ENCODE data around the gene RAD9B.
"Not testable (repeated sequence)": the region's sequence is repeated elsewhere in the genome, so short reads cannot be mapped to it uniquely, and the experiment has no call there.

Gene RAD9B

GRCh38 chr12:110501752-110502738 is at the start of gene RAD9B, which contains the start of gene VPS29:
RAD9B (plus strand) TSS chr12:110502331; CDS start chr12:110502338, 7 bp downstream.
VPS29 (minus strand) TSS chr12:110502111; CDS start chr12:110502051, 60 bp downstream.
- DNase-seq (ENCODE audit: low spot score) = peak; percentile 99

DNA sequence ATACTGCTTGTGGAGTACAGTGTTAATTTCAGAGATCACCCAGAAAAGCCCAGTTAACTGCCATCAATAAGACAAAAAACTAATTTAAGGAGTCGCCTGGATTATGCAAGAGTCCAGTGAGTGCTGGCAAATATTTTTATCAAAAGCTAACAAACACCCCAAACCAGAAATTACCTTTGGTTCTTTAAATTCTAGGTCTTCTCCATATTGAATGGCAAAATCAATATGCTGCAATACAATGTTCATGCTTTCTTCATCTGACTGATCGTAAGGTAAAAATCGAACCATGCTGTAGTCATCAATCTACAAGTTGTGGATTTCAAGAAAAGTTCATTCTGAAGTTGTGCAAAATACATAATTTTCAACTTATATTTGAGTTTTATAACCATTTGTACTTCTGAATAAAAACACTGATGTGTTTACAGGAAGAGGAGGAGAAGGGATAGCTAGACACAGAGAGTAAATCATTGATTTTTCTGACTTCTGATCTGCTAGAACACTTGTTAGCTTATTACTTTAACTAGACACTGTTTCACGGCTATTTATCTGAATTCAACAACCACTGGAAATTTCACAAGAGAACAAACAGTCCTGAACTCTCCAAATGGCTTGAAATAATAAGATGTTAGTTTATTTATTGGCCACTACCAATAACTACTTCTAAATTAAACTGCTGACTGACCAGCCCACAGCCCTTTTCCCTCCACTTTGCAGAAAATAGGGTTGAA is 48.4 kb upstream of the RAD9B start:
- no peak for DNase-seq (ENCODE audit: low spot score)

DNA sequence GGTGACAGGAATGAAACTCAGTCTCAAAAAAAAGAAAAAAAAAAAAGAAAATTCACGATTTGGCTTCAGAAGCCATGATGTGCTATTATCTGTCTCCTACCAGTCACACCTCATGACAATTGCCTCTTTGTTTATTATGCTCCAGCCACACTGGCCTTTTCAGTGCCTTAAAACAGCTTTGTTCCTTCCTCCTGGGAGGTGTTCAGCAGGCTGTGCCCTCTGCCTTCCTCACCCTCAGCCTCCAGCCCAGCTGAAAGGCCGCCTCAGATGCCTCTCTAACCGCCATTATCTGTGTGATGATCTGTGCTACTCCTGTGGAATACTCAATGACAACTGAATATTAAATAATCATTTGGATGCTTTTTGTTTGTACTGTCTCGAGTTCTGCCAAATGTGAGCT is 43.4 kb upstream of the RAD9B start:
- no peak for DNase-seq (ENCODE audit: low spot score)

DNA sequence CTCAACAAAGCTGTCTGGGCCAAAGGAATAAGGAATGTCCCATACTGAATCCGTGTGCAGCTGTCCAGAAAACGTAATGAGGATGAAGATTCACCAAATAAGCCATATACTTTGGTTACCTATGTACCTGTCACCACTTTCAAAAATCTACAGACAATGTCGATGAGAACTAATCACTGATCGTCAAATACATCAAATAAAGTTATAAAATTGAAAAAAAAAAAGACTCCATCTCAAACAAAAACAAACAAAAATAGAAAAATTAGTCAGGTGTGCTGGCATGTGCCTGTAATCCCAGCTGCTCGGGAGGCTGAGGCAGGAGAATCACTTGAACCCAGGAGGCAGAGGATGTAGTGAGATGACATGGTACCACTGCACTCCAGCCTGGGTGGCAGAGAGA is 40.9 kb upstream of the RAD9B start:
- not testable (repeated sequence) for DNase-seq (ENCODE audit: low spot score)

GRCh38 chr12:110465024-110465423 is 37.1 kb upstream of the RAD9B start:
- DNase-seq (ENCODE audit: low spot score) = no peak

GRCh38 chr12:110465765-110466164 is 36.4 kb upstream of the RAD9B start:
- not testable (repeated sequence) for DNase-seq (ENCODE audit: low spot score)

GRCh38 chr12:110466791-110467190 is 35.3 kb upstream of the RAD9B start:
- DNase-seq (ENCODE audit: low spot score) = no peak

DNA sequence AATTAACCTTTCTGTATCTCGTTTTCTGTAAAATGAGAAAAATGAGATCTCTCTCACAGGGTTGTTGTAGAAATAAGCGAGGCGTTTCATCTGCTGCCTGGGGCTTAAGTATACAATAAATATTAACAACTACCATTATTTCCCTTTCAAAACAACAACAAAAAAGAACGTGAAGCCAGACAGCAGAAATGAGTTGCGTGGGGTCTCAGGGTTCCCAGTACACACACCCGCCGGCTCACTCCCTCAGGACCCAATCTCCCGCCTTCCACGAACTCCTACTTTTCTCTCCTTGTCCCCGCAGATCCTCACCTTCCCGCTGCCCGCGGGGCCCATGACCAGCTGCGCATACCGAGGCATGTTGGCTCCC is 34.3 kb upstream of the RAD9B start:
- DNase-seq (ENCODE audit: low spot score) = no peak

DNA sequence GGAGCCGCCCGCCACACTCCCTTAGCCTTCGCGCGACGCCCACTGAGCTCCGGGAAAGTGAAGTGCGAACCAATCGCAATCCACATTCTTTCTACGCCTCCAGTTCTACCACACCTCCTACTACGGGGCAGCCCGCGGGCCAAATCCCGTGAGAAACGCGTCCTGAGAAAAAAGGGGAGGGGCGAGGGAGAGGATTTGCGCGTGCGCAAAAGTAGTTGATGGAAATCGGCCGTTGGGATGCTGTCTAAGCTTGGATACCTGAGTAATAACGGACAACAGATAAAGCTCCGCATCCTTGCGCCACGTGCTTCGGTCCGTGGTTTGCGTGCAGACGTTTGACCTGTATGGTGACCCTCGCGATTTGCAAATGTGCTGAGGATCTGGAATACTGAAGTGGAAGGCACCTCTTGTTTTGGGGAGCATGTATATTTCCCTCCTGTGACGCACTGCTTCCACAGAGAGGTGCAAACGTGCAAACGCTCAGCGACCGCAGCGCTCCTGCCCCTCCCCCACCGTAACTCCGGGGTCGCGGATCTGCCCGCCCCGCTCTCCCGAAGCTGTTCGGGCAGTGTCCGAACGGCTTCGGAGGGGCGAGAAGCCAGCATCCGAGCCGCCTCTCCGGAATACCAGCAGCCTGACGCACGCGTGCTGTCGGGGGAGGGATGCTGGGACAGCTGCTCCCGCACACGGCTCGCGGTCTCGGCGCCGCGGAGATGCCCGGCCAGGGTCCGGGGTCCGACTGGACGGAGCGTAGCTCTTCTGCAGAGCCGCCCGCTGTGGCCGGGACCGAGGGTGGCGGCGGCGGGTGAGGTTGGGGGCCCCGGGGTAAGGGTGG is 33.7 kb upstream of the RAD9B start, which contains the start of the genes FAM216A and GPN3:
Gene FAM216A, plus strand, starts transcription at position 632 of the 835 bp plus-strand sequence. Its CDS starts 31 bp downstream, at position 663.
Gene GPN3, minus strand, starts transcription at position 44 of the 835 bp plus-strand sequence. CDS start 54 bp downstream, outside the sequence.
- DNase-seq (ENCODE audit: low spot score) = peak; percentile 97

DNA sequence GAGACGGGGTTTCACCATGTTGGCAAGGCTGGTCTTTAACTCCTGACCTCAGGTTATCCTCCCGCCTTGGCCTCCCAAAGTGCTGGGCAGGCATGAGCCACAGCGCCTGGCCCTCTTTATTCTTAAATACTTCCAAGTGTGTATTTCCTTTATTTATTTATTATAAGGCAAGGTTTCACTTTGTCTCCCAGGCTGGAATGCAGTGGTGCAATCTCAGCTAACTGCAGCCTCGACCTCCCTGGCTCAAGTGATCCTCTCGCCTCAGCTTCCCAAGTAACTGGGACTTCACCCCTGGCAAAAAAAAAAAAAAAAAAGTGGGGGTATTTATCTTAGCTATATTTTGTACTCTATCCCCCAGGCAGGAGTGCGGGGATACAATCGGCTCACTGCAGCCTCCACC is 26.7 kb upstream of the RAD9B start:
- no peak for DNase-seq (ENCODE audit: low spot score)

GRCh38 chr12:110498984-110499706 is 3.0 kb upstream of the RAD9B start:
- DNase-seq (ENCODE audit: low spot score) = no peak

- peak; percentile 40 for DNase-seq (ENCODE audit: low spot score)
Observed at GRCh38 chr12:110501399-110501751, 756 bp upstream of the RAD9B start.

DNA sequence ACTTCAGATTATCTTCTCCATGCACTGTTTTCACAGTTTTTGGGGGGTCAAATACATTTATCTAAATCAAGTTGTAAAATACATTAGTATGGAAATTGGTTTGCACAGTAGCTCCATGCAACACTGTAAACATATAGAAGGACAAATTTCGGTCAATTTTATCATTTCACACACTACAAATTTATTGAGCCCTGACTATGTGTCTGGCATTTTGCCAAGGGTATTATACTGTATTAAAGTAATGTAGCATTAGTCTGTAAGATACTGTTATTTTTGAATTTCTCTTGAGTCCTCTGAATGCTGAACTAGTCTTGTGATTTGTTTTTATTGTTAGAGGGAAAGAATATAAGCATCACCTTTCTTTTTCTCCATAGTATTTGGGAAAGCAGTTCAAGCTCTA is 1.3 kb downstream of the RAD9B start:
- no peak for DNase-seq (ENCODE audit: low spot score)

- DNase-seq (ENCODE audit: low spot score) = no peak
Observed at GRCh38 chr12:110505332-110505731, 3.2 kb downstream of the RAD9B start.

- no peak for DNase-seq (ENCODE audit: low spot score)
Observed at GRCh38 chr12:110508071-110508586, 6.0 kb downstream of the RAD9B start.

- no peak for DNase-seq (ENCODE audit: low spot score)
Observed at GRCh38 chr12:110513842-110514241, 11.7 kb downstream of the RAD9B start.

DNA sequence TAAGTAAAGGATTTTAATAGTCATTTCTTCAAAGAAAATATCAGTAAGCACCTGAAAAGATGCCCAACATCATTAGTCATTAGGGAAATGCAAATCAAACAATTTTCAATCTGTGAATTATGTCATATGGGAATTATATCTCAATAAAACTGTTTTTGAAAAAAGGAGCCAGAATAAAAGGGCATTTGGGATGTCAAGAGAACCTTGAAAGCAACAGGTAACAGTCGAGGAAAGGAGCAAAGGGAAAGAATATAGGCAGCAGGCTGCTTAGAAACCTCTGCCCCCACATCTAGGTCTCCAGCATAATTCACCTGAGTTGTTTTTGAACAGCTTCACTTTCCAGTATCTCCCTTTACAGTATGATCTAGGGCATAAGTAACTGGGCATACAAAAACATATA is 12.2 kb downstream of the RAD9B start:
- DNase-seq (ENCODE audit: low spot score) = no peak

- no peak for DNase-seq (ENCODE audit: low spot score)
Observed at GRCh38 chr12:110516995-110517394, 14.9 kb downstream of the RAD9B start.

DNA sequence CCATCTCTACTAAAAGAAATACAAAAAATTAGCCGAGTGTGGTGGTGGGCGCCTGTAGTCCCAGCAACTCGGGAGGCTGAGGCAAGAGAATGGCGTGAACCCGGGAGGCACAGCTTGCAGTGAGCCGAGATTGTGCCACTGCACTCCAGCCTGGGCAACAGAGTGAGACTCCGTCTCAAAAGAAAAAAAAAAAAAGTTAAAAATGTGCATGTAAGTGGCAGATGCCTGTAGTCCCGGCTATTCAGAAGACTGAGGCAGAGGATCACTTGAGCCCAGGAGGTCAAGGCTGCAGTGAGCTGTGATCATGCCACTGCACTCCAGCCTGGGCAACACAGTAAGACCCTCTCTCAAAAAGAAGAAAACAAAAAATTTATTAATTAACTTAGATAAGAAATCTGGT is 15.9 kb downstream of the RAD9B start:
- DNase-seq (ENCODE audit: low spot score) = not testable (repeated sequence)

GRCh38 chr12:110520876-110521712 is 19.0 kb downstream of the RAD9B start:
- DNase-seq (ENCODE audit: low spot score) = not testable (repeated sequence)
